ENCODE data around the gene MGAT3. TPM values are rescaled to one million over a fixed set of nuclear protein-coding genes. Genes with fewer than 3 reads are reported as not detected.
A peak's percentile ranks its signal among the peaks of the same experiment; 100 is the strongest.

The MGAT3 gene
- total and polyA plus RNA-seq, 2 of the 13 experiments (the other 11 are each of a cell fraction or from before 2014, with no cell fraction given): 0.11 to 0.15 TPM

DNA sequence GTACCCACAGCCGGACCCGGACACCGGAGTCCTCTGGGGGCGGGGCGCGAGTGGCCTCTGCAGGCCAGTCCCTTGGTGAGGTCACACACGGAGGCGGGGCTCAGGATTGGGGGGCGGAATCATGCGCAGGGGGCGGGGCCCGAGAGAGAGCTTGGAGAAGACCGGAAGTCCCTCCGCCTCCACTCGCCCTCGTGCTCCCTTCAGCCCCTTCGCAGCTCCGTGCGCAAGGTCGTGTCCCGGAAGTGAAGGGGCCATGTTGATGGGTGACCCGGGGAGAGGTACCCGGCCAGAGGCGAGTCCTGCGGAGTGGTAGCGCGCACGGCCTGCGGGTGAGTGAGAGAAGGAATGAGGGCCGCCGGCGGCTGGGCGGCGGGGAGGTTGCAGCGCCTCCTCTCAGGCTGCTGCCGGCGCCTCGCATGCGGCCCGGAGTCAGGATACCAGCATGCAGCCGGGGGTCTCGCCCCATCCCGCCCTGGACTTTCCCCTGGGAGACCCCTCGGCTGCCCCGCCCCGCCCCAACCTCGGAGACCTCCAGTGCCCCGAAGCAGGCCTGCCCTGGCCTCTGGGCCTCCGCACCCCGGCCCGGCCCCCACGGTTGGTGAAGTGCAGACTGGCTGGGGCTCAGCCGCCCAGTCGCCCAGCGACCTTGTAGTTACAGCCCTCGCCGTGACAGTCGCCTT lies 45.4 kb downstream of the MGAT3 start, which contains the start of gene MIEF1 (continued):
- peak; percentile 91 for TF ChIP-seq HOXA3 (CRISPR knock-in tag; IDR thresholded peaks at IDR 0.05)
- peak; percentile 30; the same call in 1 of the 2 replicates for TF ChIP-seq MED1 (CRISPR knock-in tag; IDR thresholded peaks at IDR 0.05)
- no peak for TF ChIP-seq ZFP36L1 (CRISPR knock-in tag; IDR thresholded peaks at IDR 0.05)
- TF ChIP-seq, protein P1, sequence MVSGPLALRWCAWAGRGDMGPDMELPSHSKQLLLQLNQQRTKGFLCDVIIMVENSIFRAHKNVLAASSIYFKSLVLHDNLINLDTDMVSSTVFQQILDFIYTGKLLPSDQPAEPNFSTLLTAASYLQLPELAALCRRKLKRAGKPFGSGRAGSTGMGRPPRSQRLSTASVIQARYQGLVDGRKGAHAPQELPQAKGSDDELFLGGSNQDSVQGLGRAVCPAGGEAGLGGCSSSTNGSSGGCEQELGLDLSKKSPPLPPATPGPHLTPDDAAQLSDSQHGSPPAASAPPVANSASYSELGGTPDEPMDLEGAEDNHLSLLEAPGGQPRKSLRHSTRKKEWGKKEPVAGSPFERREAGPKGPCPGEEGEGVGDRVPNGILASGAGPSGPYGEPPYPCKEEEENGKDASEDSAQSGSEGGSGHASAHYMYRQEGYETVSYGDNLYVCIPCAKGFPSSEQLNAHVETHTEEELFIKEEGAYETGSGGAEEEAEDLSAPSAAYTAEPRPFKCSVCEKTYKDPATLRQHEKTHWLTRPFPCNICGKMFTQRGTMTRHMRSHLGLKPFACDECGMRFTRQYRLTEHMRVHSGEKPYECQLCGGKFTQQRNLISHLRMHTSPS (CRISPR knock-in tag; IDR thresholded peaks at IDR 0.05; ENCODE audit: low read depth): no peak
- TF ChIP-seq ZNF451 (CRISPR knock-in tag; IDR thresholded peaks at IDR 0.05): no peak
- no peak for TF ChIP-seq ZNF44 (CRISPR knock-in tag; IDR thresholded peaks at IDR 0.05)
- TF ChIP-seq HOXA9 (CRISPR knock-in tag; IDR thresholded peaks at IDR 0.05; ENCODE audit: borderline replicate concordance): no peak
- TF ChIP-seq KMT2A (CRISPR knock-in tag; IDR thresholded peaks at IDR 0.05): peak; percentile 74
- peak; percentile 82 for TF ChIP-seq RARA (CRISPR knock-in tag; IDR thresholded peaks at IDR 0.05)
- peak; percentile 36; the same call in 1 of the 2 replicates for TF ChIP-seq ZBTB8A (CRISPR knock-in tag; IDR thresholded peaks at IDR 0.05; ENCODE audit: borderline replicate concordance, low read depth)
- TF ChIP-seq, protein P2, sequence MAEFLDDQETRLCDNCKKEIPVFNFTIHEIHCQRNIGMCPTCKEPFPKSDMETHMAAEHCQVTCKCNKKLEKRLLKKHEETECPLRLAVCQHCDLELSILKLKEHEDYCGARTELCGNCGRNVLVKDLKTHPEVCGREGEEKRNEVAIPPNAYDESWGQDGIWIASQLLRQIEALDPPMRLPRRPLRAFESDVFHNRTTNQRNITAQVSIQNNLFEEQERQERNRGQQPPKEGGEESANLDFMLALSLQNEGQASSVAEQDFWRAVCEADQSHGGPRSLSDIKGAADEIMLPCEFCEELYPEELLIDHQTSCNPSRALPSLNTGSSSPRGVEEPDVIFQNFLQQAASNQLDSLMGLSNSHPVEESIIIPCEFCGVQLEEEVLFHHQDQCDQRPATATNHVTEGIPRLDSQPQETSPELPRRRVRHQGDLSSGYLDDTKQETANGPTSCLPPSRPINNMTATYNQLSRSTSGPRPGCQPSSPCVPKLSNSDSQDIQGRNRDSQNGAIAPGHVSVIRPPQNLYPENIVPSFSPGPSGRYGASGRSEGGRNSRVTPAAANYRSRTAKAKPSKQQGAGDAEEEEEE (CRISPR knock-in tag; IDR thresholded peaks at IDR 0.05; ENCODE audit: borderline replicate concordance): no peak
- no peak for TF ChIP-seq EZH2 (conservative IDR thresholded peaks at IDR 0.05; ENCODE audit: low read depth, low read length)
- TF ChIP-seq MBD4 (IDR thresholded peaks at IDR 0.05; ENCODE audit: borderline replicate concordance, low read length): no peak
- TF ChIP-seq CENPT (CRISPR knock-in tag; IDR thresholded peaks at IDR 0.05; ENCODE audit: low read depth): no peak
- TF ChIP-seq TARDBP (CRISPR knock-in tag; IDR thresholded peaks at IDR 0.05): no peak
- no peak for TF ChIP-seq ETV6 (CRISPR knock-in tag; conservative IDR thresholded peaks at IDR 0.05)
- TF ChIP-seq PHF21A (CRISPR knock-in tag; IDR thresholded peaks at IDR 0.05): peak; percentile 42; the same call in 1 of the 2 replicates
- TF ChIP-seq ARNT2 (CRISPR knock-in tag; IDR thresholded peaks at IDR 0.05; ENCODE audit: low read depth): 0 out of 2 replicates have a peak, but pooled peaks have one; percentile 45
- peak; percentile 96 for TF ChIP-seq RBFOX2 (IDR thresholded peaks at IDR 0.05; ENCODE audit: low read depth, low read length)
- TF ChIP-seq KDM1A (CRISPR knock-in tag; IDR thresholded peaks at IDR 0.05): 0 out of 2 replicates have a peak, but pooled peaks have one; percentile 32
- TF ChIP-seq MTA3 (CRISPR knock-in tag; IDR thresholded peaks at IDR 0.05): no peak
- TF ChIP-seq, protein P3, sequence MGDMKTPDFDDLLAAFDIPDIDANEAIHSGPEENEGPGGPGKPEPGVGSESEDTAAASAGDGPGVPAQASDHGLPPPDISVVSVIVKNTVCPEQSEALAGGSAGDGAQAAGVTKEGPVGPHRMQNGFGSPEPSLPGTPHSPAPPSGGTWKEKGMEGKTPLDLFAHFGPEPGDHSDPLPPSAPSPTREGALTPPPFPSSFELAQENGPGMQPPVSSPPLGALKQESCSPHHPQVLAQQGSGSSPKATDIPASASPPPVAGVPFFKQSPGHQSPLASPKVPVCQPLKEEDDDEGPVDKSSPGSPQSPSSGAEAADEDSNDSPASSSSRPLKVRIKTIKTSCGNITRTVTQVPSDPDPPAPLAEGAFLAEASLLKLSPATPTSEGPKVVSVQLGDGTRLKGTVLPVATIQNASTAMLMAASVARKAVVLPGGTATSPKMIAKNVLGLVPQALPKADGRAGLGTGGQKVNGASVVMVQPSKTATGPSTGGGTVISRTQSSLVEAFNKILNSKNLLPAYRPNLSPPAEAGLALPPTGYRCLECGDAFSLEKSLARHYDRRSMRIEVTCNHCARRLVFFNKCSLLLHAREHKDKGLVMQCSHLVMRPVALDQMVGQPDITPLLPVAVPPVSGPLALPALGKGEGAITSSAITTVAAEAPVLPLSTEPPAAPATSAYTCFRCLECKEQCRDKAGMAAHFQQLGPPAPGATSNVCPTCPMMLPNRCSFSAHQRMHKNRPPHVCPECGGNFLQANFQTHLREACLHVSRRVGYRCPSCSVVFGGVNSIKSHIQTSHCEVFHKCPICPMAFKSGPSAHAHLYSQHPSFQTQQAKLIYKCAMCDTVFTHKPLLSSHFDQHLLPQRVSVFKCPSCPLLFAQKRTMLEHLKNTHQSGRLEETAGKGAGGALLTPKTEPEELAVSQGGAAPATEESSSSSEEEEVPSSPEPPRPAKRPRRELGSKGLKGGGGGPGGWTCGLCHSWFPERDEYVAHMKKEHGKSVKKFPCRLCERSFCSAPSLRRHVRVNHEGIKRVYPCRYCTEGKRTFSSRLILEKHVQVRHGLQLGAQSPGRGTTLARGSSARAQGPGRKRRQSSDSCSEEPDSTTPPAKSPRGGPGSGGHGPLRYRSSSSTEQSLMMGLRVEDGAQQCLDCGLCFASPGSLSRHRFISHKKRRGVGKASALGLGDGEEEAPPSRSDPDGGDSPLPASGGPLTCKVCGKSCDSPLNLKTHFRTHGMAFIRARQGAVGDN (CRISPR knock-in tag; IDR thresholded peaks at IDR 0.05): peak; percentile 95
- TF ChIP-seq ZNF816 (CRISPR knock-in tag; IDR thresholded peaks at IDR 0.05; ENCODE audit: borderline replicate concordance): no peak
- no peak for TF ChIP-seq TCF7 (IDR thresholded peaks at IDR 0.05; ENCODE audit: low read depth)
